Activated CD8-positive, alpha-beta T cell treated with anti-CD3 and anti-CD28 coated beads for 36 hours (primary cell): ENCODE results near the gene GNG7. TPM values are rescaled to one million over a fixed set of nuclear protein-coding genes. Genes with fewer than 3 reads are reported as not detected.

Experiments
- ATAC-seq: fragments of 200-7000 bp; cut with Tn5 transposase; one replicate; pipeline ENCODE4 v1.10.0; 2021; ENCODE audit warnings: mild to moderate bottlenecking, moderate library complexity
- CTCF ChIA-PET: fragments of 350-600 bp; sonication (Branson Sonifier 250); formaldehyde crosslinking; loops from one replicate; lab custom pipeline; 2021; ENCODE audit warnings: antibody characterized with exemption; lab: Charles Lee
- POLR2A ChIA-PET: fragments of 350-600 bp; sonication (Branson Sonifier 250); formaldehyde crosslinking; loops from one replicate; lab custom pipeline; 2021; ENCODE audit warnings: antibody characterized with exemption; lab: Charles Lee
- DNase-seq: peaks from one replicate; pipeline ENCODE4 v3.0.0-alpha.2; 2020
- H3K27ac Mint-ChIP-seq: one replicate; pipeline ENCODE4 v1.8.0; 2021; ENCODE audit warnings: mild to moderate bottlenecking, mixed read lengths
- H3K27me3 Mint-ChIP-seq: one replicate; pipeline ENCODE4 v1.8.0; 2021; ENCODE audit warnings: mixed read lengths
- H3K36me3 Mint-ChIP-seq: one replicate; pipeline ENCODE4 v1.8.0; 2021; ENCODE audit warnings: low read depth, mixed read lengths
- H3K4me1 Mint-ChIP-seq: one replicate; pipeline ENCODE4 v1.8.0; 2021; ENCODE audit warnings: low read depth, mixed read lengths
- H3K4me3 Mint-ChIP-seq: one replicate; pipeline ENCODE4 v1.8.0; 2021; ENCODE audit warnings: mild to moderate bottlenecking, moderate library complexity, mixed read lengths
- H3K9me3 Mint-ChIP-seq: one replicate; pipeline ENCODE4 v1.8.0; 2021; ENCODE audit warnings: mixed read lengths
- CTCF ChIP-seq: fragments of 200-600 bp; IDR thresholded peaks from one replicate; pipeline ENCODE4 v1.8.0; 2022; ENCODE audit warnings: antibody characterized with exemption, mild to moderate bottlenecking
- intact Hi-C: fragments of 100-400 bp; cut with micrococcal nuclease; formaldehyde crosslinking; loops from one replicate; pipeline ENCODE4 v1.10.0; 2022
- total RNA-seq, 2 experiments: library from RNA; stranded (reverse); gene quantifications; one replicate each; pipeline ENCODE4 v1.2.3, GENCODE V29; 2021

Gene GNG7
- total RNA-seq, 2 experiments from 2014 or later, result 0.27 to 0.32 TPM

GRCh38 chr19:2516727-2517126, 185.8 kb downstream of the GNG7 start:
- H3K4me1 Mint-ChIP-seq, result peaks cover 8% of the 10 kb centered on the region

GRCh38 chr19:2514981-2515518, 187.4 kb downstream of the GNG7 start:
- H3K4me1 Mint-ChIP-seq, result peaks cover 8% of the 10 kb centered on the region
- ATAC-seq (no peak), DNase-seq (no peak)
- no peak overlapping the region for H3K27ac Mint-ChIP-seq
- no peaks in the 10 kb centered on the region for H3K27me3 Mint-ChIP-seq
- intact Hi-C loops, result no loop called here
- H3K9me3 Mint-ChIP-seq, result no peaks in the 10 kb centered on the region
- ChIA-PET CTCF (no interaction called here), POLR2A (no interaction called here)
- H3K4me3 Mint-ChIP-seq, result no peak overlapping the region
- H3K36me3 Mint-ChIP-seq, result no peaks in the 10 kb centered on the region
- no peak for TF ChIP-seq CTCF

More at GRCh38 chr19:2516727-2517126, 185.8 kb downstream of the GNG7 start:
- no peak for TF ChIP-seq CTCF
- Mint-ChIP-seq H3K4me3 (no peak overlapping the region), H3K27me3 (no peaks in the 10 kb centered on the region), H3K27ac (no peak overlapping the region), H3K36me3 (no peaks in the 10 kb centered on the region), H3K9me3 (no peaks in the 10 kb centered on the region)
- no peak for DNase-seq
- ATAC-seq, result no peak
- ChIA-PET POLR2A (no interaction called here), CTCF (no interaction called here)
- intact Hi-C loops, result no loop called here

DNA sequence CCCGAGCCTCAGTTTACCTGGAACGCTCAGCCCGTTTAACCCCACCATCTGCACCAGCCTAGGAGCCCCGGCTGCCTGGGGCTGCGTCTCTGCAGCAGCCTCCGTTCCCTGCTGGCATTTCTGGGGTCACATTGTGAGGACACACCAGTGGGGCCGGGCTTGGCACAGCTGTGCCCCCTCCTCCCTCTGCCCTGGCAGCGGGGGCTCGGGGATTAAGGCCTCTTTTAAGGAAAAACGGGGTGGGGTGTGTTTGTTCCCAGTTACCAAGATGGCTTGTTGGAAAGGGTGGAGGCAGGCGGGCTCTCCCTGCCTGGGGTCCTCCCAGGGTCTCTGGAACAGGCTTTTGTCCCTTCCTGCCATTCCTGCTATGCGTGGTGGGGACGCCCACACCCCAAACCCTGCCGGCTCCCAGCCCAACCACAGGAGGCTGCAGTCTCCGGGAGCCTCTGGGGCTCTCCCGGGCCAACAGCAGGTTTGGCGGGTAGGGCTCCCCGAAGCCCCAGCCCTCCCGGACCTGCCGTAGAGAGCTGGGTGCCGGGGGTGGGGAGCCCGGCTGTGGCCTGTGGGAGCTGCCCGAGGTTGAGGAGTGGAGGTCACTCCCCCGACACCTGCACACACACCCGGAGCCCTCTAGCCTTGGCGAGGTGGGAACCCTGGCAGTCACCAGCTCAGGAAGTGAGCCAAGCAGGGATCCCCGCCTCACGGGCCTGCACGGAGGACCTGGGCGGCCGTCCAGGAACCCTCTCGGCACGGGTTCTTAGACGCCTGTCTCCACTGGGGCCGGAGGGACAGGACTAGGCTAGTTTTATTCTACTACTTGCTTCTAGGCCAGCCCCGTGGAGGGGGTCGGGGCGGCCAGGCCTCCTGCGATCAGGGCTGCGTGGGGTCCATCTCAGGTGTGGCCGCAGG, 189.7 kb downstream of the GNG7 start:
- no peak overlapping the region for H3K4me3 Mint-ChIP-seq
- CTCF ChIA-PET, result no interaction called here
- peaks cover 4% of the 10 kb centered on the region for H3K4me1 Mint-ChIP-seq
- DNase-seq (no peak), ATAC-seq (no peak)
- no peak overlapping the region for H3K27ac Mint-ChIP-seq
- H3K36me3 Mint-ChIP-seq, result no peaks in the 10 kb centered on the region
- TF ChIP-seq CTCF, result no peak
- H3K27me3 Mint-ChIP-seq, result no peaks in the 10 kb centered on the region
- POLR2A ChIA-PET, result no interaction called here
- no peaks in the 10 kb centered on the region for H3K9me3 Mint-ChIP-seq
- intact Hi-C loops, result no loop called here

DNA sequence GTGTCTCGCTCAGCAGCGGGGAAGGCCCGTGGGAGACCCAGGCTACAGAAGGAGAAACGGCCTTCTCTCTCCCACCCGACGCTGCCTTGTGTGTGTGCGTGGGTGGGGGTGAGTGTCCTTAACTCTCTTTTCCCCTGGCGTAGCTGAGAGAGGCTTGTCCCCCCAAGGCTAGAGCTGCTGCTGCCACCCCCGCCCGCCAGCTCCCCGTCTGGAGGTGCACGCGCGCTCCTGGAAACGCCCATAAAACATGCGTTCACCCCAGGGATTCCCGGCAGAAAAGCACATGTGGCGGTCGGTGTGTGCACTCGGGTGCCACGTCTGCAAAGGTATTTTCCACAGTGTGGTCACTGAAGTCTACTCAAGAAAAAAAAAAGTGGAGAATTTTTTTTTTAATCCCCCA, 190.5 kb downstream of the GNG7 start:
- Mint-ChIP-seq H3K36me3 (no peaks in the 10 kb centered on the region), H3K9me3 (no peaks in the 10 kb centered on the region), H3K4me1 (peaks cover 8% of the 10 kb centered on the region), H3K4me3 (no peak overlapping the region), H3K27ac (no peak overlapping the region), H3K27me3 (peaks cover 2% of the 10 kb centered on the region)
- intact Hi-C loops, result no loop called here
- TF ChIP-seq CTCF, result no peak
- no peak for ATAC-seq
- DNase-seq, result no peak
- CTCF ChIA-PET, result no interaction called here
- POLR2A ChIA-PET, result no interaction called here

- Mint-ChIP-seq H3K4me3 (no peak overlapping the region), H3K4me1 (peaks cover 8% of the 10 kb centered on the region), H3K9me3 (no peaks in the 10 kb centered on the region), H3K27me3 (peaks cover 2% of the 10 kb centered on the region), H3K27ac (no peak overlapping the region), H3K36me3 (no peaks in the 10 kb centered on the region)
- POLR2A ChIA-PET, result no interaction called here
- DNase-seq (no peak), ATAC-seq (no peak)
- TF ChIP-seq CTCF, result no peak
- intact Hi-C loops, result no loop called here
- CTCF ChIA-PET, result no interaction called here
These were observed 190.9 kb downstream of the GNG7 start for GRCh38 chr19:2511570-2511969.
